ENCODE measurements around the gene SMARCA2. TPM values are rescaled to one million over a fixed set of nuclear protein-coding genes. Genes with fewer than 3 reads are reported as not detected.

The SMARCA2 gene
- total RNA-seq, 2 donors from 2014 or later = 77.4 to 115 TPM

DNA sequence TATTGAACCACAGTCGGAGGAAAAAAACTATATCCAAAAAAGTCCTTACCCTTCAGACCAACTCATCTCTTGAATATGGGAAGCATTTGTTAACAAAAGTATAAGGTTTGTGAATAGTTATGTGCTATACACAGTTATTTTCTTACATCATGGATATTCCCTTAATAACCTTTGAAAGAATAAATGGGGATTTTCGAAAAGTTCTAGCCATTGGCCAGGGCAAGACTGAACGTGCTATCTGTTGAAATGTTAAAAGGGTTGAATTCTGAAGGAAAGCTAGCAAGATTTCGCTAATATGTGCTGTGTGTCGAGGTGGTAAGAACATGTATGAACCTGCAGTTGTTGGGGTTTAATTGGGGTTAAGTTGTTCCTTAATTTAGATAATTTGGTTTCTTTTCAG, 140.8 kb downstream of the SMARCA2 start:
- DNase-seq = no peak
- ATAC-seq = no peak
- intact Hi-C loops (cut with DNase I) = loop anchor here in 1 of 2 donors (10.0 kb wide), 1 partner anchor 89 kb away; no protein-coding TSS in a partner anchor

DNA sequence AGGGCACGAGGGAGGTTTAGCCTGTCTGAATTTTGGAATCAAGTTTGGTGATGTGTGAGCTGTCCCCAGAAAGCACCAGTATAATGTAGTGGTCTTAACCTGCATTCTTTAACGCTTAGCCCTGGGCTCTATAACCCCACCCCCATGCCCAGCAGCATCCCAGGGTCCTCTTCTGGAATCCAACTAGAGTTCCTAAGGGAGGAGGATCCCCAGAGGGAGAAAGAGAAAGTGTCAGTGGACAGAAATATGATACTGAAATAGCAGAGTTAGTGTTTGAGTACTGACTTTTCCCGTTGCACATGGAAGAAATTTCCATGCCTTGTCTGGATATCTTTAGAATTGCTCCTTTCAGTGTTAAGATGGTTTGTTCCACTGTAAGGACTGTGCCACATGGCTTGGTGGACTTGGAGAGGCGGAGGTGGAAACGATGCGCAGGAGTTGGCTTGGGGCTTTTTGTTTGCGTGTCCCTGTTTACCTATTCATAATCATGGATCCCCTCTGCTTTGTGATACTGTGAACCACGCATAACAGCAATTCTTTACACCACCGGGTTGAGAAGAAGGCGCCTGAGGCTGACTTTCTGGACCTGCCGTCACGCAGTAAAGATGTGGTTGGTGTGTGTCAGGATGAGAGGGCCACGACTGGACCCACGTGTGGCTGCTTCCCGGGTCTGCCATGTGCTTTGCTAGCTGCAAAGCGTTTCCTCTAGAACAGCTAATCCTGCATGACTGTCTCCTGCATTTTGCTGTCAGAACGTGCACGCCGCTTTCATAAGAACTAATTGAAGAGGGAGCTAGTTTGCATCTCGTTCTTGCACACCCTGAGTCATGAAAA, 142.3 kb downstream of the SMARCA2 start:
- ATAC-seq (peak; percentile 85 to 86), DNase-seq (peak; percentile 46)
- intact Hi-C loops (cut with DNase I) = loop anchor here in 1 of 2 donors (10.0 kb wide), 1 partner anchor 87 kb away; no protein-coding TSS in a partner anchor

DNA sequence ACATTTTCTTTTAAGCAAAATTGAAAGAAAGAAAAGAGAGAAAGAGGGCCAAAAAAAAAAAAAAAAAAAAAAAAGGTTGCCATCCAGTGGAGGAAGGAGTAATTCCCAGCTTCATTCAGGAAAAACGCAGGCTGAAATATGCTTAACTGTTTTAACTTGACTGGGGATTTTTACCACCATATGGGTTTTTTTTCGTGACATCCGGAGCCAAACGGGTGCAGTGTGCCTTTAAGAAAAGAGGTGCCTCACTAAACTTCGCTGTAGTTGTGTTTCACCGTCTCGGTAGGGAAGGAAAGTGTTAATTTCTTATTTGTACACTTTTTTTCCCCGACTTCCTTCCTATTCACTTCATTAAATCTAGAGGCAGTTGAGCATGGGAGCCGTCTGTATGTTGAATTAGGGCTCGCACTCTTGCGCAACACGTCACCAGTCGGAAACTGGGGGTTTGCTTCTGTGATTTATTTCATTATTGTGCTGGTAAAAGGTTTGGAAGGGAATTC, 143.0 kb downstream of the SMARCA2 start:
- DNase-seq (peak; percentile 56), ATAC-seq (peak; percentile 45 to 62)
- intact Hi-C loops (cut with DNase I) = loop anchor here in 1 of 2 donors (10.0 kb wide), 1 partner anchor 87 kb away; no protein-coding TSS in a partner anchor

DNA sequence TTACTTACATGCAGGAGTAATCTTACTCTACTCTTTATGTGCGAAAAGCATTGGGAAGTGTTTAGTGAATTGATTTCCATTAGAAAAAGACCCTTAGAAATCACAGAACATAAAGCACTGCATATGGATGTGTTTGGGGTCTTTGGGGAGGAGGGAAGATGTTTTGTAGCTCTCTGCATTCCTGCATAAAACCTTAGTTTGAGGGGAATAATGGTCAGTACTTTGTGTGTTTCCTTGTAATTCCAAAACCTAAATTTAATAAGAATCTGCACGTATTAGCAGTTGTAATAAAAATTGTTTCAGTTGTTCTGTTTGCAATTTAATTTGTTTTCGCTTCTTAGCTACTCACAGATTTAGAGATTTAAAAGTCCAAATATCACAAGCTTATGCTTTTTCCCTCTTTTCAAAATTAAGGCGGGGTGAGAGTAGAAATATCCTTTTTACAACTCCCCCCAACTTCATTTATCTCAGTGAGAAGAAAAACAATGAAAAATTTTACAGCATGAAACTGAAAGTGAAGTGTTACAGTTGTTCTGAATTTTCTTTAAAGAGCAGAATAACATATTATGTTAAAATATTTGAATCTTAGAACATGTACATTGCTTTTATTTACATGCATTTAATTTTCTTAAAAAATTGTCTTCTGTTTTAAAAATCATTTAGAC, 143.8 kb downstream of the SMARCA2 start:
- DNase-seq = no peak
- intact Hi-C loops (cut with DNase I) = loop anchor here in 1 of 2 donors (10.0 kb wide), 1 partner anchor 86 kb away; no protein-coding TSS in a partner anchor
- ATAC-seq = no peak

DNA sequence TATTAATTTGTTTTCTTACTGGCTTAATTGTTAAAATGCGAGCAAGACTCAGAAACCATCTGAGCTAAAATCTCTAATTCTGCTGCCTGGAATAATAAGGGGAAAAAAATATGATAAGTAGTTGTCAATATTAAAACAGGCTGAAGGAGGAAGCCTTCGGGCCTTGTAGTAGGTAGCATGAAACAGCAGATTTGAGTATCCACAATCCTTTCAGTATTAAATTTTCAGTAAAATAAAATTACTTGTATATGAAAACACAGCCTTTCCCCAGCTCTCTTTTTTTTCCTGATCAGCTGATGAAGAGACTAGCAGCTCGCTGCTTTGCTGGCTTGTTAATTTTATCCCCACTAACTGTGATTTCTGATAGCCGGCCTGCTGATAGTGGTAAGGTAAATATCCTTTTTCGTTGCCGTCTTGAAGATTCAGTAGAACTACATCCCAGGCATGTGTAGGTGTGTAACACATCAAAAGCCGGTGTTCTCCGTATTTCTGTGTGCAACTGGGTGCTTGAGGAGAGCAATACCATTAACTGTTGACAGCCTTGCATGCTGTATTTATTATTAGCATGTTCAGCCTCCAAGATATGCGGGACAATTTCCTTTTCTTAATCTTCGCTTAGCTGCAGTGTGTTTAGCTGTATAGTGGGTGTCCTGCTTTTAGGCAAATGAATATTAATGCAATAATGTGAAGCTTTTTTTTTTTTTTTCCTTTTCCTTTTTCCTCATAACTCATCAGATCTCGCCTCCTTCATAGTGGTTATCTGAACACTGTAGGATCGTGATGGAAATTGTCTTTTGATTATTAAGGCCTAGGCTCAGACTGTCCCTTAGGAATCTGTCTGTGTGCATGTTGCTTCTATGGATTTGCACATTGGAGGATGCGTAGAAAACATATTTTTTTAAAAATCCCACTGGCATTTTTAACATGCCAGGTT, 144.6 kb downstream of the SMARCA2 start:
- ATAC-seq = peak; percentile 9 to 19
- intact Hi-C loops (cut with DNase I) = loop anchor here in 1 of 2 donors (10.0 kb wide), 1 partner anchor 85 kb away; no protein-coding TSS in a partner anchor
- no peak for DNase-seq

DNA sequence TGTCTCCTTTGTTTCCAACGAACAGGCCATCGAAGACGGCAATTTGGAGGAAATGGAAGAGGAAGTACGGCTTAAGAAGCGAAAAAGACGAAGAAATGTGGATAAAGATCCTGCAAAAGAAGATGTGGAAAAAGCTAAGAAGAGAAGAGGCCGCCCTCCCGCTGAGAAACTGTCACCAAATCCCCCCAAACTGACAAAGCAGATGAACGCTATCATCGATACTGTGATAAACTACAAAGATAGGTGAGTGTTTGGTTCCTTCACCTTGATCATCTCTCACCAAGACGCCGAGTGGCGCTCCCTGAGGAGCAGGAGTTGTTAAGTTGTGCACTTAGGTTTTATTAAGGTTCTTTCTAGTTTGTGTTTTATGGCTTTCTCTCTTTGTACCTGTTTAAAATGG, 146.5 kb downstream of the SMARCA2 start:
- intact Hi-C loops (cut with DNase I) = no loop called here
- DNase-seq (no peak), ATAC-seq (no peak)

DNA sequence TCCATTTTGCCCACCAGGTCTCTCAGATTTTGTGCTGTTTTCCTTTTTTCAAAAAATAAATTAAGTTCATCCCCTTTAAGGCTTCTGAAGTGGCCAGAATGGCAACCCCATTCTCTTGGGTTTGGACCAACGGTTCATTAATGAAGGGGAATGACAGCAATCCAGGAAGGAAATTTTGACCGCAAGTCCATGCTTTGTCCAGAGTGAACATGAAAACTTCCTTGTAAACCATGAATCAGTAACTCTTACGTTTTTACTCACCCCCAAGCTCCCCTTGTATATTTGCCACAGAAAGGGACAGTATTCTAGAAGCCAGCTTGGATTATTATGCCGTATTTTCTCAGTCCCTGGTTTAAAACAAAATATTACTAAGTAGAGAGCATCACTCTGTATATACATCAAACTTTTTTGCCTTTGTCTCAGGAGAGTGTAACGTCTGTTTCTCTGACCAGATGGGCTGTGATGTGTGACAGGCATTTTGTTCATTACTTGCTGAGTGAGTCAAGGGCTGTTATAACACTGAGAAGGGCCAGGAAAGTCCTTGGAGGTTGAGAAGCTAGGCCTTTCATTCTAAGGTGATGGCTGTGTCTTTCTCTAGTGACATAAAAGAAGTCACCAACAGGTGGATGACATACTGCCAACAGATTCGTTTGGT, 148.2 kb downstream of the SMARCA2 start:
- DNase-seq = no peak
- intact Hi-C loops (cut with DNase I) = no loop called here
- ATAC-seq = no peak

DNA sequence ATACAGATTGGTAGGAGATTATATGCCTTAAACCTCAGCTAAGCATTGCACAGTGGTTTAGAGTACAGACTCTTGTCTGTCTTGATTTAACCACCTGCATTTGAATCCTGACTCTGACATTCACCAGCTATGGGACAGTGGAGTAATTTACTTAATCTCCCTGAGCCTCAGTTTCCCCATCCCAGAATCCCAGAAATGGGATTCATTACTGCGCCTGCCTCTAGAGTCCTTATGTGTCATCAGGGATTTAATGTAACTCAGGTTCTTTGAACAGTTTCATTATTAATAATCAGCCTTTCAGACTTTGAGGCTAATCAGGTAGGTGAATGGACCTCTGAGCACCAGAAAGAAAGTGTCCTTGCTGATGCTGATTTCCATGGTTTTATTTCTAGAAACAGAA, 149.1 kb downstream of the SMARCA2 start:
- intact Hi-C loops (cut with DNase I) = no loop called here
- ATAC-seq = no peak

DNA sequence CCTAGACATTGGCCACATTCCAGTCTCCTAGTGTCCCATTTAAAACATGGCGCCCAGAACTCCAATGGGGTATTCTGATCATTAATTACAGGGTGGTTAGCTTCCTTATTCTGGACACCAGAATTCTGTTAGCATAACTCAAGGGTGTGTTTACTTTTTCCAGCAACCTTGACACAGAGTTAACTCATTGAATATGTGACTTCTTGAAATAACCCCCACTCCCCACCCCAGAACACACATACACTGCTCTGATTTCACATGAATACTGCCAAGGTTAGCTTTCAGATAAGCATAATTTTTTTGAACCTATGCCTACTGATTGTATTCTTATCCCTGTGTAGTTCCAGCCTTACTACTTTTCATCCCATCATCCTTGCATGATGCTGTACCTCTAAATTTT, 151.1 kb downstream of the SMARCA2 start:
- ATAC-seq (no peak), DNase-seq (no peak)
- intact Hi-C loops (cut with DNase I) = no loop called here

More for the DNA sequence above, 149.1 kb downstream of the SMARCA2 start:
- DNase-seq = no peak

DNA sequence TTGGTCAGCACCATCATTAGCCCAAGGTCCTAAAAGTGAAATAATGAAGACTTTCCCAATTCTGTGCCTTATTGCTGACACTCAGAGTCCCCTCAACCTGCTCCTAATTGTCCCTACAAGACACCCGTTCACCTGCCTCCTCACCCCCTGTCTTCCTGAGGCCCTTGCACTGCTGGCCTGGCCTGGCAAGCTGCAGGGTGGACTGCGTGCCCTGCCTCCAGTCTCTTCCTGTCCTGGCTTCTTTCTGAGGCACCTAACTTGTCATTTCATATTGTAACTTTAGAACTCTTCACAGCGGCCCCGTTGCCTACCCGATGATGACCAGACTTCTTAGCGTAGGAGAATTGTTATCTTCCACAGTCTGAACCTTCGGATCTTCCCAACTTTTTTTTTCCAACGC, 153.9 kb downstream of the SMARCA2 start:
- ATAC-seq (no peak), DNase-seq (no peak)
- intact Hi-C loops (cut with DNase I) = no loop called here

DNA sequence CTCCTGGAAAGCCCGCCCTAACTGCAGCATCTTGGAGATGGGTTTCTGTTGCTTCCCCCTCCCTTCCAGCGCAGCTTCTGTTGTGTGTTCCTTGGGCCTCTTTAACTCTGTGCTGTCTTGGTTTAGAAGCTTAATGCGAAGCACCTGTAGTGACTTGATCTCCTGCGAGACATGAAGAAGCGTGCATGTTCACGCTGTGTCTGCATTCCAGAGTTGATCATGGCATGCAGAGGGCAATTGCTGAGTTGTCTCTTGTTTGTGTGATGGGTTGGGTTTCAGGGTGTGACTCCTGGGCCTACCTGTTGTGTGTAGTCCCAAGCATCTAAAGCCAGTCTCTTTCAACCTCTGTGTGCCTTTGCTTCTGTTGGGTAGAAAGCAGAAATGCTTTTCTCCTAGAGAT, 155.6 kb downstream of the SMARCA2 start:
- no peak for ATAC-seq
- intact Hi-C loops (cut with DNase I) = no loop called here
- DNase-seq = no peak

DNA sequence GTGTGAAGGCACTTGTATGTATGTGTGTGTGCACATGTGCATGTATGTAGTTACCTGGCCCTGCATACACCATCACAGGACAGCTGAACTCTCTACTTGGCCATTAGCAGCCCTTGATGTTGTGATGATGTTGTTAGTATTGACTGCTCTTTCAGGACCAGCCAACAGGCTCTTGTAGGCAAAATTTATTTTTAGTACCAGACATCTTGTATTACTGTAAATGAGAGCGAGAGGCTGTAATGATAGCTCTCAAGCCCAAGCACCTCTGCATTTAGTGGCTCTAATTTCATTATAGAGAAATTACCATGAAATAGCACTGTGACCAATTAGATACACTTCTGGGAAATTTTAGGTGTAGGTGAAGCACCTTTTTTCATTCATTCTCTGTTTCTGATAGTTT, 158.0 kb downstream of the SMARCA2 start:
- ATAC-seq (no peak), DNase-seq (no peak)
- intact Hi-C loops (cut with DNase I) = no loop called here

DNA sequence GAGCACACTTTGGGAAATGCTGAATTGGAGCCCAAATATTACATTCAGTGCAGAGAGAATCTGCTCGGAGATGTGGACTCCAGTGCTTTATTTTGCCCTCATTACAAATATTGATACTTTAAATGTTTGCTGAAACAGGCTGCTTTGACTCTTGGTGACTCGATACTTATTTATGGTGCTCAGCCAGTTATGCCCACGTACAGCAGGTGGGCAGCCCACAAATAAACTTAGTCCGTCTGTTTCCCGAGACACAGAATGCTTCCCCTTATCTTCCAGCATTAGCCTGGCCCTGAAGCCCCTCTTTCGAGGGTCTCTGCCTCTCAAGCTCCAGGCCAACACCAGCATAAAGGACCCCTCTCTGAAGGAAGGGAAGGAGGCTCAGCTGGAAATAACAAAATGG, 158.7 kb downstream of the SMARCA2 start:
- DNase-seq (no peak), ATAC-seq (no peak)
- intact Hi-C loops (cut with DNase I) = no loop called here

DNA sequence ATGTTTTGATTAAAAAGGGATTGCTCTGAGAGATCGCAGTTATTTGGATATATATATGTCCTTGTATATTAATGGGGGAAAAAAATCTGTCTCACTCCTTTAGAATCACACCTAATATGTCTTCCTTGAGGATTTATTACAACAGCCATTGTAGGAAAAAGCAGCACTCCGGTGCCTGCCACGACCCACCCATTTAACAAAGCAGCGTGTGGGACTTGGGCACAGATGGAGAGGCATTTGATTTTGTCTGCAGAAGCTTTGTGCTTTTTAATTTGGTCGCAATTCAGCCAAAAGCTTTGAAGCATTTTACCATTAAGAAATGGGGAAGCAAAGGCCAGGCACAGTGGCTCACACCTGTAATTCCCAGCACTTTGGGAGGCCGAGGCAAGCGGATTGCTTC, 159.2 kb downstream of the SMARCA2 start:
- intact Hi-C loops (cut with DNase I) = no loop called here
- DNase-seq (no peak), ATAC-seq (no peak)

DNA sequence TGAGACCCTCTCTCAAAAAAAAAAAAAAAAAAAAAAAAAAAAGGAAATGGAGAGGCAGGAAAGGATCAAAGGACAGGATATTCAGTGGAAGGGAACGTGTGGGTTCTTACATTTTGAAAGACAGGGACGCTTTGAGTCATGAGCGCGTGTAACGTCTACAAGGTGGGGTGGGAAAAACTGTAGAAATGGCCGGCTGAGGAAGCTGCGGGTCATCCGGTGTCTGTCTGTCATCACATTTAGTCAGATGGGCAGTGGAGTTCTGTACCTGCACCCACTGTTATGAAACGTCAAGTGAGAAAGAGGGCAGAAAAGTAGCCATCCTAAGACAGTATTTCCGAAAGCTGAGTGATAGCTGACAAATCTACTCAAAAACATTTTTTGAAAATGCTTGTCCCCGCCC, 159.8 kb downstream of the SMARCA2 start:
- ATAC-seq (no peak), DNase-seq (no peak)
- intact Hi-C loops (cut with DNase I) = no loop called here

DNA sequence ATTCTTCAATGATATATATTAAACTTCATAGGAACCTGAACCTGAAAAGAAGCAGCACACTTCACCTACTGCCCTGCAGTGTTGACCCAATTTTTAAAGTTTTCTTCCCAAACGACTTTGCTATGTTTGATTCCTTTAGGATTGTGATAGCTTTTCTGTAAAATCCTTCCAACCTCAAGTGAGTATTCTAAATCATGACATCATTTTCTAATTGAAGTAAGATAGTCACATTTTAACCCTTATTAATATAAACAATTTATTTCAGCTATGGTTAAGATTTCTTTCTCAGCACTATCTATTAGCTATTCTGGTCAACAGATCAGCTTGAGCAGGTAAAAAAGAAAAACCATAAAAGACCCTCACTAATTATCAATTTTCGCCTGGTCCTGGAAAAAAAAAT, 162.0 kb downstream of the SMARCA2 start:
- ATAC-seq (no peak), DNase-seq (no peak)
- intact Hi-C loops (cut with DNase I) = no loop called here

DNA sequence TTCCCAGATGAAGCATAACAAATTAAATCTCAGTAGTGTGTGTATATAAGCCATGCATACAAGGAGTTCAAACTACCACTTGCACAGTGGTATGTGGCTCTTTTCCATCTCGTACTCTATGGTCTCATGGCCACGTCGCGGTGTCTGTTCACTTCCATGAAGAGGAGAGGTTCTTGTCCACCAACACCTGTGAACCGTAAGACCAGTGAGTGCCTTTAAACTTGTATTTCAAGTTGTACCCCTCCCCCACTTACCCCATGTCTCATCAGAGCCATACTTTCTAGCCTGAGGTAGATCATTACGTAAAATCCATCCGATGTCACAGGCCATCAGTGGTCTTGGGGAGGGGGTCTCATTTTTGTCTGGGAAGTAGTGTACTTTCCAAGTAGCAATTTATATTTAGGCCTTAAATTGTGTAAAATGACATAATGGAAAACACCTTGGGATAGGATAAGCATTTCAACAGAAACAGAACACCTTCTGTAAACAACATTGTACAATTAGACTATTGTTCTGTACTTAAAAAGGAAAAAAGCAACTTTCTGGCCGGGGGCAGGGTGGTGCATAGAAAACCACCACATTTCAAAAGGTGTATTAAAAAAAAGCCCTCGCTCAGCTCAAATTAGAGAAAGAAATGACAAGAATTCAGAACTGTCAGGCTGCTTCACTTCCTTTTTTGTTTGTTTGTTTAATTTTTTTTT, 163.0 kb downstream of the SMARCA2 start:
- DNase-seq = no peak
- no peak for ATAC-seq
- intact Hi-C loops (cut with DNase I) = no loop called here

DNA sequence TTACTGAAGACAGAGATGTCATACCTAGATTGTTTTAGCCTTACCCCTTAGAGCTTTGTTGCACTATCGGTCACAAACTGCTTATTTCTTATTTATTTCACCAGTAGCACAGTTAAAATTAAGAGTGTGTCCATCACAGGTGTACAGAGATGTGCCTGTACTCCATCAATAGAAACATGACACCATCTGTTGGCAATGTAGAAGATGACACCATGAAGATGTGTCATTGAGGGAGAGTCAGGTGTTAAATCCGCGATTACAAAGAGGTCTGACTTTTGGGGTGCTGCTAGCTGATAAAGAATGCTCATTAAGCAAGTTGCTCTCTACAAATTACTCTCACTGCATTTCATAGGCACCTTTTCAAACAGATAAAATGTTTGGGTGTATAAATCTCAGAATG, 164.4 kb downstream of the SMARCA2 start:
- intact Hi-C loops (cut with DNase I) = no loop called here
- ATAC-seq (peak; percentile 15 to 75), DNase-seq (no peak)
